SHP77 treated with DMSO at 0.1 percent for 48 hours (cell line): ENCODE measurements around the gene RNF217.
A peak's percentile ranks its signal among the peaks of the same experiment; 100 is the strongest.

ENCODE experiments used
- DNase-seq: peaks from one replicate; lab custom pipeline; 2025; lab: John Stamatoyannopoulos, UW

Gene RNF217

GRCh38 chr6:125099211-125100073 lies 137.2 kb downstream of the RNF217 start:
- peak; percentile 13 for DNase-seq

- DNase-seq, result no peak
These were observed 137.9 kb downstream of the RNF217 start for GRCh38 chr6:125100074-125100652.

- no peak for DNase-seq
These were observed 138.9 kb downstream of the RNF217 start for GRCh38 chr6:125101128-125101527.

DNA sequence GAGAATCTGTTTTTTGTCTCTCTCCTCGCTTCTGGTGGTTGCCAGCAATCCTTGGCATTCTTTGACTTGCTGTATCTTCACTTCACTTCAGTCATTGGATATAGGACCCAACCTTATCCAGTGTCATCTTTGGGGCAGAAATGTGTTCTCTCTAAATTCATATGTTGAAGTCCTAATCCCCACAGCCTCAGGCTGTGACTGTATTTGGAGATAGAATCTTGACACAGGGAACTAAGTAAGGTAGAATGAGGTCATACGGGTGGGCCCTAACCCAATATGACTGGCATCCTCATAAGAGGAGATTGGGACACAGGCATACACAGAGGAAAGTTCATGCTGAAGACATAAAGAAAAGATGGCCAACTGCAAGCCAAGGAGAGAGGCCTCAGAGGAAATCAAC lies 139.4 kb downstream of the RNF217 start:
- DNase-seq, result no peak

DNA sequence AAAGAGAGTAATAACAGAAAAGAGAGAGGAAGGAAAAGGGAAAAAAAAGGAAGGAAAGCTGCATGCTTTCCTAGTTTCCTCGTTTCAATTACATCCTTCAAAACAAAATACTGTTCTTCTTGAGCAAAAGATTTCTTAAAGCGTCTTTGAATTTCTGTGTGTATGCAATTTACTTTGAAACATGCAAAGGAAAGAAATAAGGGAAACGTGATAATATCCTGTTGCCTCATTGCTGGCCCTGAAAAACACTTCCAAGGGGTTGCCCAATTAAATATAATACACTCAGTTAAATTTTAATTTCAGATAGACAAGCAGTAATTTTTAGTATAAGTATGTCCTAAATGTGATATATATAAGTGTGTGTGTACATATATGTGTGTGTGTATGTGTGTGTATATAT lies 140.2 kb downstream of the RNF217 start:
- DNase-seq, result no peak

GRCh38 chr6:125102891-125103290 lies 140.7 kb downstream of the RNF217 start:
- DNase-seq, result no peak

DNA sequence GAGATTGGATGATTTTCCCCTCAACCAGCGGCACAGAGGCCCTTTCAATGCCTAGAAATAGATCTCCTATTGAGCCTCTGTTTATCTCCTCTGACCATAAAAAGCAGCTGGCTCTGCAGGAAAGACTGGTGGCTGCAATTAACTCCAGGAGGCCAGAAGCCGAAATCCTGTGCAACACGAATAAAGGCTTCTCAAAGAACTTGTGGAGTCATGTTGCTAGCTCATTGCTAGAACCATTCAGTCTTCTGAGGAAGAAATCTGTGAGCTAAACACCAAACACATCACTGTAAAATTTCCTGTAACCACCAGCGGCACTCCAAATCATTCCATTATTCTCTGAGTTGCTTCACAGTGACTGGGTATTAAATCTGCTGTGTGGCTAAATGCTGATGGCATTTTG lies 142.2 kb downstream of the RNF217 start:
- DNase-seq, result peak; percentile 14

DNA sequence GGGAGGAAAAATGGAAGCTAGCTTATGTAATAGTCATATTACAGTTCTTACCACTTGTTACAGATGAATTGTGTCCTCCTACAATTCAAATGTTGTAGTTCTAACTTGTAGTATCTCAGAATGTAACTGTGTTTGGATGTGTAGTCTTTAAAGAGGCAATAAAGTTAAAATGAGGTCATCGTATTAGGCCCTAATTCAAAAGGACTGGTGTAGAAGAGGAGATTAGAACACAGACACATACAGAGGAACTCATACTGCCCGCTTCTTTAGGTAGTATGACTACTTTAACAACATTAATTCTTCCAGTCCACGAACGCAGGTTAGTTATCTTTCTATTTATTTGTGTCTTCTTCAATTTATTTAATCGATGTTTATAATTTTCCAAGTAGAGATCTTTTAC lies 144.8 kb downstream of the RNF217 start:
- DNase-seq, result no peak

- no peak for DNase-seq
These were observed 145.7 kb downstream of the RNF217 start for GRCh38 chr6:125107896-125108295.

DNA sequence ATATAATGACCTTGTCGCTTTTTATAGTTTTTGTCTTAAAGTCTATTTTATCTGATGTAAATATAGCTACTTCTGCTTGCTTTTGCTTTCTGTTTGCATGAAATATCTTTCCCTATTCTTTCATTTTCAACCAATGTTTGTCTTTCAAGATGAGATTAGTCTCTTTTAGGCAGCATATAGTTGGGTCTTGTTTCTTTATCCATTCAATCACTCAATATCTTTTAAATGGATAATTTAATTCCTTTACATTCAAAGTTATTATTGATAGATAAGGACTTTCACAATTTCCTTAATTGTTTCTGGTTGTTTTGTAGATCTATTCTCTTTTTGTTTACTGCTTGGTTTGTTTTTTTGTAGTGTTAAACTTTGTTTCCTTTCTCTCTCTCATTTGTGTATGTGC lies 147.8 kb downstream of the RNF217 start:
- no peak for DNase-seq

DNA sequence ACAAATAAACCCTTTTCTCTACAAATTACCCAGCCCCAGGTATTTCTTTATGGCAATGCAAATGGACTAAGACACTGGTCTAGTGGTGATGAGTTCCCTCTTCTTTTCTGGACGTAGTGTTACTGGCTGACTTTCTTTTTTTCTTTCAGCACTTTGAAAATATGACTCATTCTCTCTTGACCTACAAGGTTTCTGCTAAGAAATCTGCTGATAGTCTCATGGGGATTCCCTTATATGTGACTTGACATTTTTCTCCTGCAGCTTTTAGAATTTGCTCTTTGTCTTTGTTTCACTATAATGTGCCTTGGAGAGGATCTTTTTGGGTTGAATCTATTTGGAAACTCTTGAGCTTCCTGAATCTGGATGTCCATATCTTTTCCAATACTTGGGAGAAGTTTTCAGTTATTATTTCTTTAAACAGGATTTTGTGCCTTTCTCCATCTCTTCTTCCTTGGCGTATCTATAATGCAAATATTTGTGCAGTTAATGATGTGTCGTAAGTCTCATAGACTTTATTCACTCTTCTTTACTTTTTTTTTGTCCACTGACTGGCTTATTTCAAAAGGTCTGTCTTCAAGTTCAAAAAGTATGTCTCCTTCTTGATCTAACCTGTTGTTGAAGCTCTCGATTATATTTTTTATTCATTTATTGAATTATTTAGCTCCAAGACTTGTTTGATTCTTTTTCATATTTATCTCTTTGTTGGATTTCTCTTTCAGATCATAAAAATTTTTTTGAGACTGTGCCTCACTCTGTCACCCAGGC lies 149.2 kb downstream of the RNF217 start:
- DNase-seq, result no peak

GRCh38 chr6:125112934-125113333 lies 150.7 kb downstream of the RNF217 start:
- no peak for DNase-seq

DNA sequence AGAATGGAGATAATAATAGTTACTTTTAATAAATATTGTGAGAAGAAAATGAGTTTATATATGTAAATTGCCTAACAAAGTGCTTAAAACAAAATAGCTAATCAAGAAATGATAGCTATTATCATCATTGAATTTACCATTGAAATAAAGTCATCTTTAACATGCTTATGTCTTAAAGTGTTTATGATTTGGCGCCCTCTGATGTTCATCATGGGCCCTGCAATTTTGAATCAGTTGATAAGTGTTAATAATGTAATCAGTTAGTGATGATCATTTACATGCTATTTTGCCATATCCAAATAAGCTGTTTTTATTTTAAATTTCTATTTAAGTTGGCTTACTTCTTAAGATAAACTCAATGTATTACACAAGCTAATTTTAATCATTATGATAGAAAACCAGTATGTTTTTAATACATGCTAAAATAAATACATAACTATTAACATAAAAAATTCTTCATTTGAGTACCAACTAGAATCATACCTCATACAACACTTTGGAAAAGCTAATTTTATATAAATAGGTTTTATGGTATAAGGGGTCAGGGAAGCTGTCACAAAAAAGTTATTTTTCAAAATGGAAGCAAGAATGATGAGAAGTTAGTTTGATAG lies 152.1 kb downstream of the RNF217 start:
- DNase-seq, result peak; percentile 9

DNA sequence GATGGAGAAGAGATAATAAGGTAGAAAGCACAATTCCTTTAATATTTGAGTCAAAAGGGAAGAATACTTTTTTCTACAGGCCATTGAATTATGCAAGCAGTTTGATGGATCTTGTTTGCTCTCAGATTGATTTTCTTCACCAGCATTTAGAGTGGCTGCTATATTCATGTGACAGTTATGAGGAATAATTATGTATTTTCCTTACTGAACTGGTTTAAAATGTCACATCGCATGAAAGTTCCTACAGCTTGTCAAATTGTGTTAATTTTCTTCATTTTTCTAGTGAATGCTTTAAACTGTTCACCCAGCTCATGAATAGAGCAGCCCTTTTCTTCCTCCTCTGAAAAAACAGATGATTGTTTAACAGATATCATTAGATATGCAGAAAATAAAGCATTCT lies 153.9 kb downstream of the RNF217 start:
- DNase-seq, result no peak

DNA sequence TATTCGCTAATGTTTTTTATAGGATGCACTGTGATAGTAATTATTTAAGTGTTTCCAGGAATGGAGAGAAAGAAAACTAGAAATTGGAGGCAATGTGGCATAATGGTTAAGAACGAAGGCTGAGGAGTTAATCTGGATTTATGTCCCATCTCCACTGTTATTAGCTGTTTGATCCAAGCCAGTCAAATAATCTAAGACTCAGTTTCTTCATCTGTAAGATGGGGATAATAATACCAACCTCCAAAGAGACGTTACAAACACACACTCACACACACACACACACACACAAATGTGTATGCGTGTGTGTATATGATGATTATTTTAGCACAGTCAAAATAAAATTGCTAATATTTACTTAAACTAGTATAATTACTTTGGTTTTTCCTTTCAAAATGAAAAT lies 154.5 kb downstream of the RNF217 start:
- DNase-seq, result no peak

- DNase-seq, result no peak
These were observed 155.6 kb downstream of the RNF217 start for GRCh38 chr6:125117818-125118217.

- DNase-seq, result no peak
These were observed 157.9 kb downstream of the RNF217 start for GRCh38 chr6:125120054-125120590.

DNA sequence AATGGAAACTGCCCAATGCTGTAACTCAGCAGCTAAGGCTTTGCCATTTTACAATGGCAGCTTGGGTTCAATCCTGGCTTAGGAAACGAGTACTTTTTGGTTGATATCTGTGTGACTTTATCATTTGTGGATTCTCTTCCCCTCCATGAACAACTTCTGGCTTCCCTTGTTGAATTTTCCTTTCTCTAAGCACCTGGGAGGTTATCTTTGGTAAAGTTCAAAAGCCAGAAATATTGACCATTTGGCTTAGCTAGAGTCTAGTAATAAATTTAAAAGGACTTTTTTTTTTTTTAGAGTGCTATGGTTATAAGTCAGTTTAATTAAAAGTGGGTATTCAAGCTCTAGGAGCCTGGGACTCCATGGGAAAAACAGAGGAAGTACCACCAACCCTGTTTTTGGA lies 159.7 kb downstream of the RNF217 start:
- DNase-seq, result no peak

DNA sequence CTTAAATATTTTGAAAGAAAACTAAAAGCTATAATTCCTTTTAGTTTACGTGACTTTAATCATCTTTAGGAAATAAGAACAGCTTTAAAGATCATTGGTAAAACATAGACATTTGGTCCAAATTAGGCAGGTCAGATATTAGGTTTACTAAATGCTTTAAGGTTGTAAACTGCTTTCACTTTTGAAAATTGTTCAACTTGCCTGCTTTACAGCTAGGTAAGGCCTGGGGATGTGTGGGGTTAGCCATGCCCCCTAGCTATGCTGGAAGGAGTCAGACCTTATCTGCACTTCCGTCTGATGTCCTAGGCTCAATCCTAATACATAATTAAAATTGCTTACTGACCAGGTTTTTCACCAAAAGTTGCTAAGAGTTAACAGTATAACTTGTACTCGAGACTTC lies 160.8 kb downstream of the RNF217 start:
- no peak for DNase-seq

GRCh38 chr6:125123468-125124048 lies 161.3 kb downstream of the RNF217 start:
- no peak for DNase-seq

DNA sequence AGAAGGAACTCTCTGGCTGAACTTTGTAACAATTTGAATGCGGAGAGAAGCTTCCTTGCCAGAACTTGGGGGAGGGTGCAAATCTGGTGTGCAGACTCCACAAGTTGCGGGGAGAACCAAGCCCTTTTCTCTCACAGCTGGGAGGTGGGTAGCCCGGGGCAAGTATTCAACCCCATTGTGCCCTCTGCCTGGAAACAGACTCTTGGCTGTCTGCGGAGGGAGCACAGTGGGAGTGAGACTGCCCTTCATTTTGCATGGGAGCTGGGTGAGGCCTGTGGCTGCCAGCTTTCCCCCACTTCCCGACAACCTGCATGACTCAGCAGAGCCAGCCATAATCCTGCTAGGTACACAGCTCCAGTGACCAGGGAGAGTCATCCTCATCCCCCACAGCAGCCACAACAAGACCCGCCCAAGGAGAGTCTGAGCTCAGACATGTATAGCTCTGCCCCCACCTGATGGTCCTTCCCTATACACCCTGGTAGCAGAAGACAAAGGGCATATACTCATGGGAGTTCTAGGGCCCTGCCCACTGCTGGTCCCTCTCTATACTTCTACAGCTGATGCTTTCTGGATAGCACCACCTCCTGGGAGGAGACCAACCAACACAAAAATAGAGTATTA lies 161.9 kb downstream of the RNF217 start:
- no peak for DNase-seq
